Subcutaneous adipose tissue (tissue), 4 donors: Measurements from ENCODE around the gene APP. TPM values are rescaled to one million over a fixed set of nuclear protein-coding genes. Genes with fewer than 3 reads are reported as not detected.

Experiments
- CTCF ChIP-seq: fragments of 450-650 bp; IDR thresholded peaks from one replicate; pipeline ENCODE4 v1.5.1; 2016; ENCODE audit warnings: low read depth, mild to moderate bottlenecking, control low read depth, antibody characterized with exemption, moderate library complexity
- total RNA-seq, 4 donors: library from RNA; depleted of rRNA; stranded (reverse); fragments of >200 nt; gene quantifications; one replicate each; pipeline ENCODE4 v1.1.0, GENCODE V29; 2016

Gene APP
- total RNA-seq, 4 donors from 2014 or later: 210 to 257 (median 218) TPM

DNA sequence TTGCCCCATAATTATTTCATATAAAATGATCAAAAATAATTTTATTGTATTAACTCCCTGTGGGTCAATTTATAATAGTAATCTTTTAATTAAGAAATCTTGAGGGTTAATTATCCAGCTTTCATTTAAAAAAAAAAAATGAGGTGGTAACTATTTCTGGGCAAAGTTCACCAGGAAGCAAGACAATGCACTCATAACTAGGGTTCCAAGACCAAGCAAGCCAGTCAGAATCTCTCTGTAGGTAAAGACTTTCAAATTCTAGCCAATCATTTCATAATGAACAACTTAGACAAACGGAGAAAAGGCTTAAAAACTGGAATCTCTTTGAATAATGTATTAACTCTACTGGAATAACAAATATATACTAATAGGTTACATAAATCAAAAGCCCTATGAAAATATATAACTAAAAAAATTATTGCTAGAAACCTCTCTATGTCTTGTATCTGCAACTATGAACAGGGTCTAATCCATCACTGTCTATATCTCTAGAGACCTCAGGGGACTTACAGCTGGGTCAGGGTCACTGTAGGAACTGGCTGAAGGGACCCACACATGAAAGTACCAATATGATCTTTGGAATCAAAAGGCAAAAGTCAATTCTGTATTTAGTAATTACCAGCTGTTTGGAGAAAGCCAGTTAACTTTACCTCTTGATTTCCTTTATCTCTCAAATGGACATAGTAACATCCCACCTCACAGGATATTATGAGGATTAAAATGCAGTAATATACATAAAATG is 43.3 kb downstream of the APP start:
- TF ChIP-seq CTCF: no peak

GRCh38 chr21:26126168-26126553 is 44.4 kb downstream of the APP start:
- no peak for TF ChIP-seq CTCF

DNA sequence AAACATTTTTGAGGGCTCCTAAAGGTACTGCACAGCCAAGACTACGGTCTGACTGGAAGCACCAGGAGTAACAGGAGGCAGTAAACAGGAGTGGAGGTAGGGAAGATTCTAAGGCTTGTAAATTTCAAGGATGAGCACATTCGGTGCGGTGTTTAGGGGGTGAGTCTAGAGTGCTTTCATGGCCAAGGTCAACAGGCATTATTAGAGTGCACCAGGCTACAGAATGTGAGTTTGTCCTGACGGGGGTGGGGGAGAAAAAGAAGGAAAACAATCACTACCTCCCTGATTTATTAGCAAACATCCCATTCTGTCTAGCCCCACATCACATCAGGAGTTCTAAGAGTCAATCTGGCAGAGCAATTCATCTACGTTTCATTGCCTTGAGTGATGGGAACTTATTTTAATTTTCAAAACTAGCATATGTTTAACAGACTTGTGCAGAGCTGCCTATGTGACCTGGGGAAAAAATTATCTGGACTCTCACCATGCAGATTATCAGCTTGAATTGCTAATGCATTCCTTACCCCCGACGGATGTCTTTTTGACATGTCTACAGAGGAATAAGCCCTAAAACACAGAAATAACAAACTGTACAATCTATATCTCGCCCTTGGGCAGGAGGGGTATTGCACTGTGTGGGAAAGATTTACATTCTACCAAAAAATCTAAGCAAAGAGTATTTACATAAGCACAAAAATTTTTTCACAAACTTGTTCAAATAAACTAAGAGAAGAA is 45.0 kb downstream of the APP start:
- TF ChIP-seq CTCF: no peak

GRCh38 chr21:26124896-26125295 is 45.7 kb downstream of the APP start:
- TF ChIP-seq CTCF: no peak

GRCh38 chr21:26124421-26124833 is 46.1 kb downstream of the APP start:
- no peak for TF ChIP-seq CTCF

DNA sequence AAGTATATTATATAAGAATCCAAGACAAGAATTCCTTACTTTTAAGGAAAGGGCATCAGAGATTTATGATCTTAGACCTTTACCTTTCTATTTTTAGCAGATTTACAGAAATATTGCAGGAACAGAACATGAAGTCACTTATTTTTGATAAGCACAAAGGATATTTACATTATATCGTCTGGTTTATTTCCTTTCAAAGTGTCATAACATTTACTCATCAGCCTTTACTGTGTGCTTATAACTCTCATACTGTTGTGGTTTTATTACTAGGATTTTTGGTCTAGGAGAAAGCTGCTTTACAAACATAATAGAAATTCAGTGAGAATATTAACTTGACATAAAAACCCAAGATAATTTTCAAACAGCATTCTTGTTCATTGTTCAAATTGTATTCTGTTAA is 47.6 kb downstream of the APP start:
- TF ChIP-seq CTCF: no peak

- no peak for TF ChIP-seq CTCF
Observed at GRCh38 chr21:26120828-26121227, 49.7 kb downstream of the APP start.
